WTC11 (cell line): ENCODE results near the gene FOXF2. TPM values are rescaled to one million over a fixed set of nuclear protein-coding genes. Genes with fewer than 3 reads are reported as not detected.

Experiments
- ATAC-seq: fragments of 200-7000 bp; cut with Tn5 transposase; 2 replicates; pipeline ENCODE4 v1.10.0; 2021; ENCODE audit warnings: mild to moderate bottlenecking, moderate library complexity
- CTCF ChIA-PET: fragments of 300-600 bp; sonication (Branson Sonifier 250); formaldehyde crosslinking; loops from one replicate; lab custom pipeline; 2021; ENCODE audit warnings: antibody characterized with exemption; lab: Charles Lee
- POLR2A ChIA-PET: fragments of 350-600 bp; sonication (Branson Sonifier 250); formaldehyde crosslinking; loops from one replicate; lab custom pipeline; 2021; ENCODE audit warnings: antibody characterized with exemption; lab: Charles Lee
- DNase-seq: peaks from one replicate; pipeline ENCODE4 v3.0.0; 2021; ENCODE audit warnings: low spot score
- H3K27ac Mint-ChIP-seq: 2 replicates; pipeline ENCODE4 v1.8.0; 2021; ENCODE audit warnings: mixed read lengths
- H3K27me3 Mint-ChIP-seq: 2 replicates; pipeline ENCODE4 v1.8.0; 2021; ENCODE audit warnings: low read depth, mild to moderate bottlenecking, moderate library complexity, mixed read lengths
- H3K36me3 Mint-ChIP-seq: 2 replicates; pipeline ENCODE4 v1.8.0; 2021; ENCODE audit warnings: mixed read lengths
- H3K4me1 Mint-ChIP-seq: 2 replicates; pipeline ENCODE4 v1.8.0; 2022; ENCODE audit warnings: mixed read lengths
- H3K4me3 Mint-ChIP-seq: 2 replicates; pipeline ENCODE4 v1.8.0; 2021; ENCODE audit warnings: mild to moderate bottlenecking, moderate library complexity, mixed read lengths
- H3K9me3 Mint-ChIP-seq: 2 replicates; pipeline ENCODE4 v1.8.0; 2021; ENCODE audit warnings: mixed read lengths
- CBFB ChIP-seq: sonication (generic); formaldehyde crosslinking; IDR thresholded peaks from 2 replicates; pipeline ENCODE4 v1.8.1; 2022; ENCODE audit warnings: mild to moderate bottlenecking, low read depth, missing genetic modification reagents
- FOXJ3 ChIP-seq: sonication (generic); formaldehyde crosslinking; IDR thresholded peaks from 2 replicates; pipeline ENCODE4 v1.9.0; 2021; ENCODE audit warnings: missing genetic modification reagents, mild to moderate bottlenecking, borderline replicate concordance
- FOXP1 ChIP-seq: sonication (generic); formaldehyde crosslinking; IDR thresholded peaks from 2 replicates; pipeline ENCODE4 v1.8.0; 2022; ENCODE audit warnings: missing genetic modification reagents, mild to moderate bottlenecking, moderate library complexity, borderline replicate concordance
- GRHL2 ChIP-seq: fragments of 250-450 bp; sonication (Bioruptor Pico); IDR thresholded peaks from 2 replicates; pipeline ENCODE4 v1.8.0; 2022; ENCODE audit warnings: mild to moderate bottlenecking, moderate library complexity; ENCODE audit not compliant: insufficient replicate concordance, severe bottlenecking
- GTF2I ChIP-seq: fragments of 250-450 bp; sonication (Bioruptor Pico); conservative IDR thresholded peaks from 2 replicates; pipeline ENCODE4 v1.4.0; 2021; ENCODE audit warnings: mild to moderate bottlenecking
- HMGA2 ChIP-seq: fragments of 250-450 bp; sonication (Bioruptor Pico); IDR thresholded peaks from 2 replicates; pipeline ENCODE4 v1.4.0; 2021; ENCODE audit warnings: mild to moderate bottlenecking, moderate library complexity
- KAT7 ChIP-seq: sonication (generic); formaldehyde crosslinking; IDR thresholded peaks from 2 replicates; pipeline ENCODE4 v1.8.1; 2023; ENCODE audit warnings: missing genetic modification reagents, mild to moderate bottlenecking, borderline replicate concordance
- MXD4 ChIP-seq: fragments of 250-450 bp; sonication (Bioruptor Pico); IDR thresholded peaks from 2 replicates; pipeline ENCODE4 v1.8.0; 2021; ENCODE audit warnings: mild to moderate bottlenecking, moderate library complexity, borderline replicate concordance
- NFYB ChIP-seq: sonication (generic); formaldehyde crosslinking; conservative IDR thresholded peaks from 2 replicates; pipeline ENCODE4 v1.8.0; 2022; ENCODE audit warnings: low read depth, missing genetic modification reagents
- ZBTB43 ChIP-seq: sonication (generic); formaldehyde crosslinking; IDR thresholded peaks from 2 replicates; pipeline ENCODE4 v1.8.1; 2023; ENCODE audit warnings: mild to moderate bottlenecking, missing genetic modification reagents
- ZNF232 ChIP-seq: sonication (generic); formaldehyde crosslinking; IDR thresholded peaks from 2 replicates; pipeline ENCODE4 v1.8.0; 2022; ENCODE audit warnings: mild to moderate bottlenecking, missing genetic modification reagents
- ZNF263 ChIP-seq: sonication (generic); formaldehyde crosslinking; IDR thresholded peaks from 2 replicates; pipeline ENCODE4 v1.8.1; 2022; ENCODE audit warnings: low read depth, mild to moderate bottlenecking, moderate library complexity, missing genetic modification reagents
- ZNF281 ChIP-seq: sonication (generic); formaldehyde crosslinking; IDR thresholded peaks from 2 replicates; pipeline ENCODE4 v1.8.0; 2023; ENCODE audit warnings: mild to moderate bottlenecking, missing genetic modification reagents
- ZNF317 ChIP-seq: sonication (generic); formaldehyde crosslinking; IDR thresholded peaks from 2 replicates; pipeline ENCODE4 v1.8.1; 2023; ENCODE audit warnings: low read depth, mild to moderate bottlenecking, moderate library complexity, missing genetic modification reagents, borderline replicate concordance
- ZNF423 ChIP-seq: fragments of 250-450 bp; sonication (Bioruptor Pico); IDR thresholded peaks from 2 replicates; pipeline ENCODE4 v2.1.2; 2022; ENCODE audit warnings: mild to moderate bottlenecking, moderate library complexity
- total RNA-seq: library from RNA; stranded (reverse); gene quantifications from 3 replicates; pipeline ENCODE4 v1.2.3, GENCODE V29; 2021
- TF ChIP-seq, protein P1 (sequence below): sonication (generic); formaldehyde crosslinking; IDR thresholded peaks from 2 replicates; pipeline ENCODE4 v1.8.0; 2022; ENCODE audit warnings: mild to moderate bottlenecking, missing genetic modification reagents
- TF ChIP-seq, protein P2 (sequence below): sonication (generic); formaldehyde crosslinking; IDR thresholded peaks from 2 replicates; pipeline ENCODE4 v1.8.0; 2022; ENCODE audit warnings: mild to moderate bottlenecking, missing genetic modification reagents
- TF ChIP-seq, protein P3 (sequence below): sonication (generic); formaldehyde crosslinking; IDR thresholded peaks from 2 replicates; pipeline ENCODE4 v1.8.1; 2022; ENCODE audit warnings: mild to moderate bottlenecking, missing genetic modification reagents, moderate library complexity, borderline replicate concordance
- TF ChIP-seq, protein P4 (sequence below): fragments of 250-450 bp; sonication (Bioruptor Pico); IDR thresholded peaks from 2 replicates; pipeline ENCODE4 v2.1.2; 2022; ENCODE audit warnings: mild to moderate bottlenecking, moderate library complexity
- TF ChIP-seq, protein P5 (sequence below): sonication (generic); formaldehyde crosslinking; IDR thresholded peaks from 2 replicates; pipeline ENCODE4 v1.8.1; 2022; ENCODE audit warnings: low read depth, missing genetic modification reagents, borderline replicate concordance

Gene FOXF2
- total RNA-seq, 1 experiment from 2014 or later: 0.11 TPM

- H3K9me3 Mint-ChIP-seq: no peaks in the 10 kb centered on the region
- no peak overlapping the region for H3K27ac Mint-ChIP-seq
- ATAC-seq (no peak), DNase-seq (peak; percentile 39)
- peaks cover 93% of the 10 kb centered on the region for H3K27me3 Mint-ChIP-seq
- no peaks in the 10 kb centered on the region; the same call in 1 of the 2 replicates for H3K36me3 Mint-ChIP-seq
- CTCF ChIA-PET: interaction anchor here (0.5 to 1.3 kb wide), 4 partner anchors 9 to 226 kb away, joined by 3 to 5 read pairs (median 4); no protein-coding TSS in a partner anchor
- POLR2A ChIA-PET: no interaction called here
- peak overlapping the region; percentile 67 for H3K4me3 Mint-ChIP-seq
- H3K4me1 Mint-ChIP-seq: peaks cover 46% of the 10 kb centered on the region
- TF ChIP-seq, protein P1, sequence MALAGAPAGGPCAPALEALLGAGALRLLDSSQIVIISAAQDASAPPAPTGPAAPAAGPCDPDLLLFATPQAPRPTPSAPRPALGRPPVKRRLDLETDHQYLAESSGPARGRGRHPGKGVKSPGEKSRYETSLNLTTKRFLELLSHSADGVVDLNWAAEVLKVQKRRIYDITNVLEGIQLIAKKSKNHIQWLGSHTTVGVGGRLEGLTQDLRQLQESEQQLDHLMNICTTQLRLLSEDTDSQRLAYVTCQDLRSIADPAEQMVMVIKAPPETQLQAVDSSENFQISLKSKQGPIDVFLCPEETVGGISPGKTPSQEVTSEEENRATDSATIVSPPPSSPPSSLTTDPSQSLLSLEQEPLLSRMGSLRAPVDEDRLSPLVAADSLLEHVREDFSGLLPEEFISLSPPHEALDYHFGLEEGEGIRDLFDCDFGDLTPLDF (CRISPR knock-in tag): no peak
- peak; percentile 73 for TF ChIP-seq ZNF423 (CRISPR knock-in tag)
Observed at GRCh38 chr6:1387876-1388629, 1.3 kb upstream of the FOXF2 start.

DNA sequence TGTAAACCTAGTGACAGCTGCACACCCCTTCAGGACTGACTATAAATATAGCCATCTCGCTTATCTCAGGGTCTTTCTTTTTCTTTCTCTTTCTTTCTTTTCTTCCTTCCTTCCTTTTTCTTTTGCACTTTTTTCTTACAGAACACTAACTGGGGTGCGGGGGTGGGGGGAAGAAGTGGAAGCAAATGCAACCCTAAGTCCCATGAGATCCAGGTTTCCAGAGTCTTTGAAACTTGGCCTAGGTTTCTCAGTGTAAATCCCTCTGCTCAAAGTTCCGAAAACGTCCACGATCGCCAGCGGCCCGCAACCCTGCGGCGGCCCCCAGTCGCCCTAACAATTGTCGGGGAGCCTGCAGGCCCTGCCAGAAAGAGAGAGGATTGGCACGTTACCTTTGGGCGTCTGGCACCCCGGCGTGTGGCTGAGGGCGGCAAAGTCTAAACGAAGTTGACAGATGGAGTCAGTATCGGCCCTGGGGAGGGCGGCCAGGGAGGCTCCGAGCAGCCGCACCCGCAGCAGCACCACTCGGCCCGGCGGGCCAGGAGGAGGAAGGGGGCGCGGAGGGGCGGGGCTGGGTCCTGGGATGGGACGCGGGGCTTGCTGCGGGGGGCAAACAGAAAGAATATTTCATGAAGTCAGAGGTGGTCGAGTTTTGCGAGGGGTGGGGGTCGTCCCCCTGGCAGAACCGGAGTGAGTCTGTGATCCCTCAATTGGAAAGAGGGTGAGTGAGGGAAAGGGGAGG lies 577 bp upstream of the FOXF2 start:
- ATAC-seq: peak; percentile 3; the same call in 1 of the 2 replicates
- POLR2A ChIA-PET: no interaction called here
- Mint-ChIP-seq H3K9me3 (no peaks in the 10 kb centered on the region), H3K27ac (no peak overlapping the region), H3K4me1 (peaks cover 46% of the 10 kb centered on the region), H3K4me3 (peak overlapping the region; percentile 67), H3K36me3 (no peaks in the 10 kb centered on the region; the same call in 1 of the 2 replicates), H3K27me3 (peaks cover 93% of the 10 kb centered on the region)
- peak; percentile 51 for DNase-seq
- CTCF ChIA-PET: interaction anchor here (1.3 kb wide), 2 partner anchors 8 to 48 kb away, joined by 4 to 5 read pairs; no protein-coding TSS in a partner anchor
- no peak for TF ChIP-seq CBFB (CRISPR knock-in tag)
- TF ChIP-seq, protein P2, sequence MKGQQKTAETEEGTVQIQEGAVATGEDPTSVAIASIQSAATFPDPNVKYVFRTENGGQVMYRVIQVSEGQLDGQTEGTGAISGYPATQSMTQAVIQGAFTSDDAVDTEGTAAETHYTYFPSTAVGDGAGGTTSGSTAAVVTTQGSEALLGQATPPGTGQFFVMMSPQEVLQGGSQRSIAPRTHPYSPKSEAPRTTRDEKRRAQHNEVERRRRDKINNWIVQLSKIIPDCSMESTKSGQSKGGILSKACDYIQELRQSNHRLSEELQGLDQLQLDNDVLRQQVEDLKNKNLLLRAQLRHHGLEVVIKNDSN: no peak
- TF ChIP-seq ZNF232 (CRISPR knock-in tag): no peak
- TF ChIP-seq FOXP1 (CRISPR knock-in tag): no peak
- TF ChIP-seq ZNF263 (CRISPR knock-in tag): no peak
- no peak for TF ChIP-seq ZNF317 (CRISPR knock-in tag)
- no peak for TF ChIP-seq NFYB
- TF ChIP-seq ZBTB43 (CRISPR knock-in tag): no peak
- no peak for TF ChIP-seq KAT7
- TF ChIP-seq HMGA2: no peak
- TF ChIP-seq, protein P3, sequence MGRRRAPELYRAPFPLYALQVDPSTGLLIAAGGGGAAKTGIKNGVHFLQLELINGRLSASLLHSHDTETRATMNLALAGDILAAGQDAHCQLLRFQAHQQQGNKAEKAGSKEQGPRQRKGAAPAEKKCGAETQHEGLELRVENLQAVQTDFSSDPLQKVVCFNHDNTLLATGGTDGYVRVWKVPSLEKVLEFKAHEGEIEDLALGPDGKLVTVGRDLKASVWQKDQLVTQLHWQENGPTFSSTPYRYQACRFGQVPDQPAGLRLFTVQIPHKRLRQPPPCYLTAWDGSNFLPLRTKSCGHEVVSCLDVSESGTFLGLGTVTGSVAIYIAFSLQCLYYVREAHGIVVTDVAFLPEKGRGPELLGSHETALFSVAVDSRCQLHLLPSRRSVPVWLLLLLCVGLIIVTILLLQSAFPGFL (CRISPR knock-in tag): no peak
- TF ChIP-seq FOXJ3: no peak
- no peak for TF ChIP-seq MXD4 (CRISPR knock-in tag)
- TF ChIP-seq GRHL2: no peak
- TF ChIP-seq, protein P4, sequence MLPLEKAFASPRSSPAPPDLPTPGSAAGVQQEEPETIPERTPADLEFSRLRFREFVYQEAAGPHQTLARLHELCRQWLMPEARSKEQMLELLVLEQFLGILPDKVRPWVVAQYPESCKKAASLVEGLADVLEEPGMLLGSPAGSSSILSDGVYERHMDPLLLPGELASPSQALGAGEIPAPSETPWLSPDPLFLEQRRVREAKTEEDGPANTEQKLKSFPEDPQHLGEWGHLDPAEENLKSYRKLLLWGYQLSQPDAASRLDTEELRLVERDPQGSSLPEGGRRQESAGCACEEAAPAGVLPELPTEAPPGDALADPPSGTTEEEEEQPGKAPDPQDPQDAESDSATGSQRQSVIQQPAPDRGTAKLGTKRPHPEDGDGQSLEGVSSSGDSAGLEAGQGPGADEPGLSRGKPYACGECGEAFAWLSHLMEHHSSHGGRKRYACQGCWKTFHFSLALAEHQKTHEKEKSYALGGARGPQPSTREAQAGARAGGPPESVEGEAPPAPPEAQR (CRISPR knock-in tag): no peak
- no peak for TF ChIP-seq GTF2I (CRISPR knock-in tag)
- TF ChIP-seq, protein P5, sequence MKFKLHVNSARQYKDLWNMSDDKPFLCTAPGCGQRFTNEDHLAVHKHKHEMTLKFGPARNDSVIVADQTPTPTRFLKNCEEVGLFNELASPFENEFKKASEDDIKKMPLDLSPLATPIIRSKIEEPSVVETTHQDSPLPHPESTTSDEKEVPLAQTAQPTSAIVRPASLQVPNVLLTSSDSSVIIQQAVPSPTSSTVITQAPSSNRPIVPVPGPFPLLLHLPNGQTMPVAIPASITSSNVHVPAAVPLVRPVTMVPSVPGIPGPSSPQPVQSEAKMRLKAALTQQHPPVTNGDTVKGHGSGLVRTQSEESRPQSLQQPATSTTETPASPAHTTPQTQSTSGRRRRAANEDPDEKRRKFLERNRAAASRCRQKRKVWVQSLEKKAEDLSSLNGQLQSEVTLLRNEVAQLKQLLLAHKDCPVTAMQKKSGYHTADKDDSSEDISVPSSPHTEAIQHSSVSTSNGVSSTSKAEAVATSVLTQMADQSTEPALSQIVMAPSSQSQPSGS (CRISPR knock-in tag): no peak
- TF ChIP-seq ZNF281 (CRISPR knock-in tag): no peak
